NCI-H2196 (cell line): ENCODE results near the gene OR10R2.

ENCODE experiments used
- DNase-seq: peaks from one replicate; lab custom pipeline; 2025; ENCODE audit not compliant: unreplicated experiment; lab: John Stamatoyannopoulos, UW

Gene OR10R2

DNA sequence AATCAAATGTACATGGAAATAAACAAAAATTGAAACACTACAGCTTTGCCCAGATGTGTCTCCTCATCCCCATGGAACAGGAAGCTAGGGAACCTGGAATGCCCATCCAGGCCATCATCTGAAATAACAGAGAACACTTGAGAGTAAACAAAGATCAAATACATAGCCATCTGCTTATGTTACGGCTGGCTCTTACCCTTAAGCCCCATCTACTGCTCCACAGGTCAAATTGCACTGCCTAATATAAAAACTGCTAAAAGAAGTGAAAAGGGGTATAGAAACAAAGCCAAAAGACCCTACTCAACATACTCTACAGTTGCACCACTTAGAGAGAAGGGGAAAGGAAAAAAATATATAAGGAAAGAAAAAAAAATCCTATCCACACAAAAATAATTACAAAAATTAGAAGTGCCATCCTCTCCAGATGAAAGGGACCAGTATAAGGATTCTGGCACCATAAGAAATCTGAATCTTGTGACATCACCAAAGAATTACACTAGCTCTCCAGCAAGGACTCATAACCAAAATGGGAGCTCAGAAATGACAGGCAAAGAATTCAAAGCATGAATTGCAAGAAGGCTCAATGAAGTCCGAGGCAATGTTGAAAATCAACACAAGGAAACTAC lies 55.3 kb downstream of the OR10R2 start:
- no peak for DNase-seq
